Uterus (tissue), 2 donors: Measurements from ENCODE around the gene SKOR1.

Experiments used
- CTCF ChIP-seq, 4 experiments: fragments of 200-600 bp in 2 of 4; fragments of 450-650 bp in 2 of 4; sonication (generic) in 2 of 4; IDR thresholded peaks; one replicate each; pipeline ENCODE4 v1.5.1; 2016 to 2019; ENCODE audit warnings: antibody characterized with exemption in 4 of 4, mild to moderate bottlenecking in 2 of 4, moderate library complexity in 1 of 4
- POLR2A ChIP-seq, 2 donors: fragments of 450-650 bp; IDR thresholded peaks; one replicate each; pipeline ENCODE4 v1.6.1; 2016; ENCODE audit warnings: antibody characterized with exemption in 2 of 2, mild to moderate bottlenecking in 1 of 2, moderate library complexity in 1 of 2

- TF ChIP-seq CTCF (IDR thresholded peaks at IDR 0.05): no peak
- no peak for TF ChIP-seq POLR2A (IDR thresholded peaks at IDR 0.05)
Observed at GRCh38 chr15:67835297-67836133, 10.2 kb downstream of the SKOR1 start.
